T-helper 1 cell treated with Interleukin-12 subunit alpha and Interleukin-12 subunit beta and Interleukin-4 antibody, amounts not matched to agents 30 ng/mL and 1 ng/mL, for 36 hours (primary cell): Measurements from ENCODE around the gene SAMD10. TPM values are rescaled to one million over a fixed set of nuclear protein-coding genes. Genes with fewer than 3 reads are reported as not detected.
"Not testable (repeated sequence)": the region's sequence is repeated elsewhere in the genome, so short reads cannot be mapped to it uniquely, and the experiment has no call there.

Experiments used
- intact Hi-C: fragments of 100-400 bp; cut with micrococcal nuclease; formaldehyde crosslinking; loops from one replicate; pipeline ENCODE4 v1.15.1; 2024
- total RNA-seq: library from RNA; stranded (reverse); gene quantifications from 2 replicates; pipeline ENCODE4 v1.2.3, GENCODE V29; 2022

SAMD10 gene
- total RNA-seq, 1 donor from 2014 or later: 44.0 TPM

DNA sequence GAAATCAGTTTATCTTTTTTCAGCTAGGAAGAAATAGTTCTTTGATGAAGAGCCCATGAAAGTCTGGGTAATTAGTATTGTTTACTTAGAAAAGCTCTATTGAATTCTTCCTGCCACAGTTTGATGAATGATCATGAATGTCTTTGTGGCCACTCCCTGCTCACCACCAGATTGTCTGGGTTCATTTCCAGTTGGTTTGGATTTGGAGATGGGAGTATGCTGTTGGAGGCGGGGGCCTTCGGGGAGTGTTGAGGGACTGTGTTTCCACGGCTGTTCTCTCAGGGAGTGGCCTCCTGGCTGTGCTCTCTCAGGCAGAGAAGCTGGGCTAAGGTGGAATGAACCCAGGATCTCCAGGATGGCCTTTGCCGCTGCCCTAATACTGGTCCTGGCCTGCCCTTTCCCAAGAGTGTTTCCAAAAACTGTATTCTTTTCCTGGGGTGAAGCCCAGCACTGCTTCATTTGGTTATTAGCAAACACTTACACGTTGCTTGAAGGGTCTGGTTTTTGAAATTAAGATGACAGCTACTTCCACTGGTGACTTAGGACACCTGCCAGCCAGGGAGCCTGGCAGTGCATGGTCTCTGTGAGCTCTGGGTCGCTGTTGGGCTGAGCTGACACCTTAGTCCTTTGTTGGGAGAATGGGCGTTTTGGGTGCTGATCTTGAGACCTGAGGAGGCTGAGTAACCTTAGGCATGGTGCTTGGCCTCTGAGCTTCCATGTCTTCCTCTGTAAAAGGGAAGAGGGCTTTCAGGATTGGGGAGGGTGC, 24.7 kb upstream of the SAMD10 start:
- intact Hi-C loops: no loop called here

DNA sequence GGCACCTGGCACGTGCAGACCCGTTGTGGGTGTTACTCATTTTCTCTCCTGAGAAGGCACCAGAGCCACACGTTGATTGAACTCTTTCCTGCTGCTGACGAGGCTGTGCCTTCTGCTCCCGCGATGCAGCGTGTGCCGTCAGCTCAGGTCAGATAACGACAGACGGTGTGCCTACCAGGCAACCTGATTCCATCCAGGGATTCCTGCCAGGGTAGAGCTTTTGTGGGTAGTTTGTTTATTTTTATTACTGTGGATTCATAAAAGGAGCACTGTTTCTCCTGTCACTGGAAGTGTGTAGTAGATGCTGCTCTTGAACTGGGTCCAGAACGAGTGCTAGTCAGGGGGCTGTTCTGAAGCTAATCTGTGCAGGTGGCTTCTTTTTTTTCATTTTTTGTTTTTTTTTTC, 22.2 kb upstream of the SAMD10 start:
- intact Hi-C loops: no loop called here

DNA sequence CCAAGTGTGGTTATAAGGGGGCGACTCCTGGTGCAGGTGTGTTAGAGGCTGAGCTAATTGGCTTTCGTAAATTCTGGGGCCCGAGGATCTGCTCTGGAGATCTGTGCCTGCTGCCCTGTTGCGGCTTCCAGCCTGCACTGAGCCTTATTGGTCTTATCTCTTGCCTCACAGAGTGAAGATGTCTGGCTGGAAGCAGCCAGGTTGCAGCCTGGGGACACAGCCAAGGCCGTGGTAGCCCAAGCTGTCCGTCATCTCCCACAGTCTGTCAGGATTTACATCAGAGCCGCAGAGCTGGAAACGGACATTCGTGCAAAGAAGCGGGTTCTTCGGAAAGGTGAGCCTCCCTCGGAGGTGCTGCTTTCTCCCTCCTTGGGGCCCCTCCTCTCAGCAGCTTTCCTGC, 21.5 kb upstream of the SAMD10 start:
- intact Hi-C loops: no loop called here

DNA sequence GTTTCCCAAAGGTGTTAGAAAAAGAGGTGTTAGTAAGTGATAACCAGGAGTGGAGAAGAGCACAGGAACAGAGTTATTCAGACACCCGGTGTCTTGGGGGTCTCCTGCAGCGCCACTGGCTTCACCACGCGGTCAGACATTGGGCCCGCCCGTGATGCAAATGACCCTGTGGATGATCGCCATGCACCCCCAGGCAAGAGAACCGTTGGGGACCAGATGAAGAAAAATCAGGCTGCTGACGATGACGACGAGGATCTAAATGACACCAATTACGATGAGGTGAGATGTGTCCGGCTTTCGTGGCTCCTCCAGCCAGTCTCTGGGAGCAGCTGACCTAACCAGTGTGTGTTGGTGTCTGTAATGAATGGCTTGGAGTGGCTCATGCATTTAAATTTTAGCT, 3.5 kb upstream of the SAMD10 start:
- intact Hi-C loops: no loop called here

DNA sequence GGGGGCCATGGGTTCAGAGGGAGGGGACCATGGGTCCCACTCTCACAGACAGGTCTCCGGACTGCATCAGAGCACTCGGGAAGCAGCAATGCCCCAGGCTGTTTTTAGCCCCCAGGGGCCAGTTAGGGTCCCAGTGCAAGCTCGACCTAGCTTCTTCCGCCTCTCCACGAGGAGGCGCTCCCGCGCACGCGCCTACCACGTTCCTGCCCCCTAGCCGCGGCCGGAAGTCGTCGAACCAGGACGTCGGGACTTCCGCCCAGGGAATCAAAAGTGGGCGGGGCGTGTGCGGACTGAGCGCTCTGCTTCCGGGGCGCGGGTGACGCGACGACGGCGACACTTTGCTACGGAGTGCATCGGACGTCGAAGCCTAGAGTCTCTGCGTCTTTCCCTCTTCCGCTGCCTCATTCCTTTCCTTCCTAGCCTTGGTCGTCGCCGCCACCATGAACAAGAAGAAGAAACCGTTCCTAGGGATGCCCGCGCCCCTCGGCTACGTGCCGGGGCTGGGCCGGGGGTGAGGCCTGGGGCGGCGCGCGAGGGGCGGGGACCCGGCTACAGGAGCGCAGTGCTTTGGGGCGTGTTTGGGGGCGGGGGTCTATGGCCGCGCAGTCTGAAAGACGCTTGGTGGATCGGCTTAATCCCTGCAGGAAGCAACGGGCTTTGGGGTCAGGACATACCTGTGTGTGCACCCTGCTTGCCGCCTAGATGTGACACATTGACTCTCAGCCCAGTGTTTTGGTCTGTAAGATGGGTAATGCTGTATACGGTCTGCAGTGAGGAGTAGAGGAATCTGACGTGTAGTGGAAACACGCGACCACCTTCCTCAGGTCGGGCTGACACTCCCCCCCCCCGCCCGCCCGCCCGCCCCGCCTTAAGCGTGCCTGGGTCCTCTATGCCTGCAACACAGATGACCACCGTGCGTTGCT, 1.6 kb upstream of the SAMD10 start, which contains the start of gene PRPF6:
Gene PRPF6, plus strand, starts transcription at position 327 of the 923 bp plus-strand sequence. Its CDS starts 114 bp downstream, at position 441.
- intact Hi-C loops: loop anchor here (1.0 to 2.0 kb wide), 12 partner anchors 25 to 461 kb away; partner anchors contain the start of genes ARFRP1, DNAJC5, GMEB2 and PPDPF

DNA sequence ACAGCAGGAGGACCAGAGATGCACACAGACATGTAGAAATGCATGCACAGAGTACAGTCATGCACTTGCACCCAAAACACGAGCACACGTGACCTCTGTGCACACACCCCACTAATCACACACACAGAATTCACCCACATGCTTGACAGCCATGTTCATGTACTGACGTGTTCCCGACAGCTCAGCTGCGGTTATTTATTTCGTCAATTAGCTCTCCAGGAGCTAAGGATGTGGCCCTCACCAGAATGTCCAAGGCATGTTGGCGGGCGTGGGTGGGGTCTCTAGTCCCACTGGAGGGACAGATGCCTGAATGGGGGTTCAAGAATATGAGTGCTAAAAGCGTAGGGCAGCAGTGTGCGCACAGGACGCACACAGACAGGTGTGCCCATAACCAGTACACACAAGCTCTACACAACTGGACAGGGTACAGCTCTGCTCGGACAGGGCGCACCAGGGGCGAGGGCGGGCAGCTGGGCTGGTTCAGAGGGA, 919 bp upstream of the SAMD10 start:
- intact Hi-C loops: loop anchor here (1.0 to 2.0 kb wide), 6 partner anchors 30 to 274 kb away; partner anchors contain the start of genes ARFRP1, DNAJC5 and TCEA2

DNA sequence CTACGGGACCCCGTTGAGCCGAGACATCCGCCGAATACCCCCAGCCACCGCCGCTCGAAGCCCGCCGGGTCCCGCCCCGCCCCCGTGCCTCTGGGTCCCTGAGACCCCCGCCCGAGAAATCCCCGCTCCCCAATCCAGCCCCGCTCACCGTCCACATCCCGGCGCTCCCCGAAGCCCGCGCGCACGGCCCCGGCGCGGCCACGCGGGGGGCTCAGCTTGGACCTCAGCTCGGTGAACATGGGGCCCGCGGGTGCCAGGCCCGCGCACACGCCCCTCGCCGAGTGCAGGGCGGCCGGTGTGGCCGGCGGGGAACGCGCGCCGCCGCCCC, 249 bp downstream of the SAMD10 start:
- intact Hi-C loops: no loop called here

DNA sequence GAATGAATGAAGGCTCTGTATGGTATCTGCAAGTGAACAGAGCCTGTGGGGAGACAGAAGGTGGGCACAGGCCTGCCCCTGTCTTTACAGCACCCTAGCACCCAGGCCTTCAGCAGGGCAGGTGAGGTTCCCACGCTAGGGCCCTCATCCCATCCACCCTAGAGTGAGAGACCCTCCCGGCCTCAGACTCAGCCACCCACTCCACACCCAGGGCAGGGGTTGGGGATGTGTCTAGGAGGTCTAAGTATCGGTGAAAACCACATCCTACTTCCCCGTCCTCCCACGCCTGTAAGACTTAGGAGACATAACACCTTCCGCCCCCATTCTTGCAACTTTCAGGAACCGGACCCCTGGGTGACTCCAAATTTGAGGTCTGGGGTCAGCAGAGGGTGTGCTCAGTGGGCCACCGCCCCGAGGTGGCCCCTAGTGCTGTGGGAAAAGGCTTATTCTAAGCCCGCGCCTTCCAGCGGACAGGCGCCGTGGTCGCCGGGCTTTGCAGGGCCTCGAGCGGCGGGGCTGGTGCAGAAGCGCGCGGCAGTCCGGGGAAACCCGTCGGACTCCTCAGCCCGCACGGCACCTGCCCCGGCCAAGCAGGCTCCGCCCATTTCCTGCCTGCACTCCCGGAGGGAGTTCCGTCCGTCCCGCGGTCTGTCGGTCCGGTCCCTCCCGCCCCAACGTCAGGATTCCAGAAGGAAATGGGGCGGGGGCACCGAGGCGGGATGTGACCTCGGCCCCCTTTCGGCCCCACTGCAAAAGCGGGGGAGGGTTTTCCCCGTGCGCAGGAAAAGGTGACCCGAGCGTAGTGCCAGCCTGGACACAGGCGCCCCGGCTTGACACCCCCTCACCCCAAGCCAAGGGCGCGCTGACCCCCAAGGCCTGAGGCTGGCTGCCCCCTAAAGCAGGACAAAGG, 868 bp downstream of the SAMD10 start:
- intact Hi-C loops: loop anchor here (1.0 kb wide), 1 partner anchor 8 kb away; no protein-coding TSS in a partner anchor

DNA sequence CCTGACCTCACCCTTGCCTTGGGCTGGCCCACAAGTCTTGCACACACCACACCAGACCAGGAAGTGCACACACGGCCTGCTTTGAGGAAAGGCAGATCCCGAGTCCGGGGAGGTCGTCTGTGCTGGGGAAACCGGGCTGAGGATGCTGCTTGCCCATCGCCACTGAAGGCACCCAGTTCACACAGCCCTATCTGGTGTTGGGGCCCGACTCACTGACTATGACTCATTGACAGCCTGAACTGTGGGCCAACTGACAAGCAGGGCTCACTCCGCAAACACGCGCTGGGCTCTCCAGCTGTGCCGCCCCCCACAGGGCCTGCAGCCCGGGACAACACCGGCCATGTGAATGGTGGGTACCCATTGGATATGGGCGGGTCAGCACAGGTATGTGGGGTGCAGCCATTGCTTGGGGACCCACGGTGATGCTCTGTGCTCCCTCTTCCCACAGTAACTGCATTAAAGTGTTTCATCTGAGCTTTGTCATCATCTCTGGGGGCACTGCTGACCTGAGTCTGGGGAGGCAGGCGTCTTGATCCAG, 1.6 kb downstream of the SAMD10 start:
- intact Hi-C loops: loop anchor here (1.0 kb wide), 1 partner anchor 8 kb away; no protein-coding TSS in a partner anchor

DNA sequence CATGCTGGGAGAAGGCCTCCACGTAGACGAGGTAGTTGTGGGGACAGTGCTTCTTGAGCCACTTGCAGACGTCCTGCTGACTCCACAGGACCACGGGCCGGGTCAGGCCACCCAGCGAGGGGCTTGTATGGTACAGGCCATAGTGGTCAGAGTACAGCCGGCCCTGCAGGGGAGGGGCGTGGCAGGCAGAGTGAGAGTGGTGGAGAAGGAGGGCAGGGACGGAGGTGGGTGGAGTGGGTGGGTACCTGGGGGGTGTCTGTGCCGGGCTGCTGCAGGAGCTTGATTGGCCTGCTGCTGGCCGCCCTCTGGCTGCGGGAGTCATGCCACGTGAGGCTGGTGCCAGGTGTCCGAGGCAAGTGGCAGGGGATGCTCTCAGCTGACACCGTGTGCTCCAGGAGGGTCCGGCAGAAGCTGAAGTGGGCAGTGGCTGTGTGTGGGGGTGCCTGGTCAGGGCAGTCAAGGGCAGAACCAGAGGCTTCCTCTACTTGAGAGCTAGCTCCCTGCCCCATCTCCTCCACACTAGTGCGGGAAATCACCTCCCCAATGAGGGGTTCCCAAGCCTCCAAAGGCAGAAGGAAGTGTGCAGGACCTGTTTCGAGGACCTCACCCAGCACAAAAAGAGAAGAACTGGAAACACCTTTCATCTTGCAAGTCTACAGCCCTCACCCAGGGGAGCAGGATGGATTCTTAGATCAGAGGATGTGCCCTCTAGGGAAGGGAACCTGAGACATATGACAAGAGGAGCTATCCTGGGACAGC, 2.3 kb downstream of the SAMD10 start:
- intact Hi-C loops: no loop called here

DNA sequence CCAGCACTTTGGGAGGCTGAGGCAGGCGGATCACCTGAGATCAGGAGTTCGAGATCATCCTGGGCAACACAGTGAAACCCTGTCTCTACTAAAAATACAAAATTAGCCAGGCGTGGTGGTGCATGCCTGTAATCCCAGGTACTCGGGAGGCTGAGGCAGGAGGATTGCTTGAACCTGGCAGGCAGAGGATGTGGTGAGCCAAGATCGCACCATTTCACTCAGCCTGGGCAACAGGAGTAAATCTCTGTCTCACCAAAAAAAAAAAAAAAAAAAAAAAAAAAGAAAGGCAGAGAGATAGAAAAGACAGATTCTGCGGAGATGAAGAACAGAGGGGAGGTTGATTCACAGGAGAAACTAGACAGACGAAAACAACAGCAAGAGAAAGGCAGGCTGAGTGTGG, 2.9 kb downstream of the SAMD10 start:
- intact Hi-C loops: not testable (repeated sequence)

DNA sequence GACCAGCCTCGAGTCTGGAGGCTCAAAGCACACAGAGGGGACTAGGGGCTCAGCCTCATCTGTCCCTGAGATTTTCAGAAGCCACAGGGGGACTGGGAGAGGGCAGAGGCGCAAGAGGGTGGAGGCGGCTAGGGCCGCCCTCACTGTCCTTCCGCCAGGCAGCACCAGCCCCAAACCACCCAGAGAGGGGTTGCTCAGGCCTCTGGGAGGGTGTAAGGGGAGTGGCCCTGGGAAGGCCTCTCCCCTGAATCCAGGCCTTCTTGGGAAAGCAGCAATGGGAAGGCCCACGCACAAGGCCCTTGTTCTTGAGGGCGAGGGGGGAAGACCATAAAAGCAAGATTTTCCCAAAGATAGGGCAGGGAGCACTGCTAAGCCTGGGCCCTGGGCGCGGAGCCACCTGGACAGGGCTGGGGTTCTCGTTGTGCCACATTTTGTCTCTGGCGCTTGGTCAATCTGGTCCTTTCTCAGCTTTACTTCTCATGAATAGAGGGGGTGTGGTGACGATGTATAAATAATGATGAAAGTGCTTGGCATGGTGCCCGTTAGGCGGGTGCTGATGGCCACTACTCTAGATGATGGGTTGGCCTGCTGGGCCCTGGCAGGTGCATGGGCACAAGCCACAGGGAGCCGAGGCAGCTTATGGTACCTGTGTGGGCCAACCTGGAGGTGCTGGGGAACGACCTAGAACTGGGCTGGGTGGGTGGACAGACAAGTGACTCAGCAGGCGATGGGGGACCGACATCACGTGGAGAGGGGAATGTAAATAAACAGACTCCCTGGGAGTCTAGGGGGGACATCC, 4.8 kb downstream of the SAMD10 start:
- intact Hi-C loops: loop anchor here (1.0 to 5.0 kb wide), 2 partner anchors 437 to 478 kb away; partner anchors contain the start of gene PTK6

DNA sequence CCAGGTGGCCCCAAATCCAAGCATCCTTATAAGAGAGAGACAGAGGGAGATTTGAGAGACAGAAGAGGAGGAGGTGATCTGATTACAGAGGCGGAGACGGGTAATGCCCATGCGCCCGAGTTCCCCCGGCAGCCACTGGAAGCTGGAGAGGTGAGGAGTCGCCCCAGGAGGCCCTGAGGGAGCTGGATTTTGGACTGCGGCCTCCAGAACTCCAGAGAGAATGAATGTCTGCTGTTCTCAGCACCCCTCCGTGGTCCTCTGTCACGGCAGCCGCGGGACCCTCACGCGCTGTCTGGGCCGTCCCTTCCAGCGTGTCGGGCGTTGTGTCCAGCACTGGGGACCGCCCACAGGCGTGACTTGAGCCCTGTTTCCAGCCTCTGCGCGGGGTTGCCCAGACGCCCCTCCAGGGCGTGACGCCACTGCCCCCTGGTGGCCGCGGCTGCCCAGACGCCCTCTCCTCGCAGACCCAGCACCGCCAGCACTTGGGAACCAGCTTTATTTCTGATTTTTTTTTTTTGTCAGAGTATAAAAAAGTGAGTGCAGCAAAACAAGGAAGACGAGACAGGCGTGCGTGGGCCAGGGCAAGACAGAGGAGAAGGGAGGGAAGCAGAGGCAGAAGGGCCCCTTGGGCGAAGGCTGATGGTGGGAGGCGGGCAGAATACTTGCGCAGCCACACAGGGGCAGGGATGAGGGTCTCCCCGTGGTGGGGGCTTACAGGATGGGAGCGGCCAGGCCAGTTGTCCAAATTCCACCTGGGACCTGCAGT, 5.6 kb downstream of the SAMD10 start:
- intact Hi-C loops: loop anchor here (1.0 to 5.0 kb wide), 3 partner anchors 188 to 478 kb away; partner anchors contain the start of gene PTK6

DNA sequence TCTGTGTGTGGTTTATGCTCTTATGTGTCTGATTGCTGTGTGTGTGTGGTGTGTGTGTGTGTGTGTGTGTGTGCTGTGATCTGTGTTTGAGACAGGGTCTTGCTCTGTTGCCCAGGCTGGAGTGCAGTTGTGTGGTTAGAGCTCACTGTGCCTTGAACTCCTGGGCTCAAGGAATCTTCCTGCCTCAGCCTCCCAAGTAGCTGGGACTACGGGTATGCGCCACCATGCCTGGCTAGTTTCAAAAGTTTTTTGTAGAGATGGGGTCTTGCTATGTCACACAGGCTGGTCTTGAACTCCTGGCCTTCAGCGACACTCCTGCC, 6.3 kb downstream of the SAMD10 start:
- intact Hi-C loops: loop anchor here (1.0 to 5.0 kb wide), 2 partner anchors 187 to 436 kb away; partner anchors contain the start of gene PTK6

DNA sequence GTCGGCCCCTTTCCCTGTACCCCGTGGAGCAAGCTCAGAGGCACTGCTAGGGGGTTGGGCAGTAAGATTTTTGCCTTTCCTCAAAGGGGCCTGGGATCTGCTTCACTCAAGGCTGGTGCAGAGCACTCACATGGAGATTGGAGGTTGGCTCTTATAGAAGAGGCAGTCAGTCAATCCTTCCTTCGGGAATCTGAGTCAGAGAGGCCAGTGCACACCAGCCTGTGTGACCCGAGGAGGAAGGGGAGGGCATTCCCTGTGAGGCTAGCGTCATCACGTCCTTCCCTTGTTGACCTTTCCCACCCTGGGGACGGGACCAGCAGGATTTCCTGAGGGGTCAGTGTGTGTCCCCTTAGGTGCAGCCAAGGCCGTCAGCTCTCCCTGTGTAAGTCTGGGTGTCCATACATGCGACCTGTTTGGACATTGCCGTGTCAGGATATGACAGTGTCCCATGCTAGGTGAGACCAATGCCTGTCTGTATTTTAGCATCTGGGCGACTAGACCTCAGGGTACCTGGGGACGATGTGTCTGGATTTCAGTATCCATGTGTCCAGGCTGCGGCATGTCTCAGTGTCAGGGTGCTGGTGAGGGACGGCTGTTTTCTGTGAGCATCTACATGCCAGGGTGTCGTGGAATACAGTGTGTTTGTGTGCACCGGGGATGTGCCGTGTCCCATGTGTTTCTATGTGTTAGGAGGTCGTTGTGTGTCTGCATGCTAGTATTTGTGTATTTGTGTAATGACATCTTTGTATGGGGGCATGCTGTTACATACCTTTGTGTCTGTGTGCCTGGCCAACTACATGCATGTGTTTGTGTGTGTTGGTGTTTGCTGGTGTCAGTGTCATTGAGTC, 6.9 kb downstream of the SAMD10 start:
- intact Hi-C loops: loop anchor here (1.0 to 5.0 kb wide), 2 partner anchors 186 to 435 kb away; partner anchors contain the start of gene PTK6

DNA sequence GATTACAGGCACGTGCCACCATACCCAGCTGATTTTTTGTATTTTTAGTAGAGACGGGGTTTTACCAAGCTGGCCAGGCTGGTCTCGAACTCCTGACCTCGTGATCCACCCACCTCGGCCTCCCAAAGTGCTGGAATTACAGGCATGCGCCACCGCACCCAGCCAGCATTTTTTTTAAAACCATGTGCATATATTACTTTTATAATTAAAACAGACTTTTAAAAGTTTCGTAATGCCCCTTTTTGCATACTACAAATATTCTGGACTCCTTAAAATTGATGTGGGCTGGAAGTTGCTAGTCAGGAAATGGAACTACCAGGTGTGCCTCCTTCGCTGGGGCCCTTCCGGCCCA, 7.5 kb downstream of the SAMD10 start:
- intact Hi-C loops: loop anchor here (5.0 kb wide), 1 partner anchor 435 kb away; the partner anchor contains the start of gene PTK6
